Endothelial cell (in vitro differentiated cells): ENCODE results near the gene SYNDIG1. TPM values are rescaled to one million over a fixed set of nuclear protein-coding genes. Genes with fewer than 3 reads are reported as not detected.

Experiments
- DNase-seq: peaks from one replicate; pipeline ENCODE4 v3.0.0; 2021; ENCODE audit warnings: low spot score
- H3K27ac Mint-ChIP-seq: one replicate; pipeline ENCODE4 v1.8.0; 2021; ENCODE audit warnings: mixed read lengths, inconsistent platforms; ENCODE audit not compliant: unreplicated experiment
- H3K27me3 Mint-ChIP-seq: one replicate; pipeline ENCODE4 v1.8.0; 2021; ENCODE audit warnings: mild to moderate bottlenecking, moderate library complexity, mixed read lengths, inconsistent platforms; ENCODE audit not compliant: unreplicated experiment
- H3K36me3 Mint-ChIP-seq: one replicate; pipeline ENCODE4 v1.8.0; 2021; ENCODE audit warnings: mild to moderate bottlenecking, low read depth, mixed read lengths, inconsistent platforms; ENCODE audit not compliant: unreplicated experiment
- H3K4me1 Mint-ChIP-seq: one replicate; pipeline ENCODE4 v1.8.0; 2021; ENCODE audit warnings: mild to moderate bottlenecking, mixed read lengths, inconsistent platforms; ENCODE audit not compliant: unreplicated experiment
- H3K4me3 Mint-ChIP-seq: one replicate; pipeline ENCODE4 v1.8.0; 2021; ENCODE audit warnings: mild to moderate bottlenecking, mixed read lengths, inconsistent platforms; ENCODE audit not compliant: unreplicated experiment
- H3K9me3 Mint-ChIP-seq: one replicate; pipeline ENCODE4 v1.8.0; 2021; ENCODE audit warnings: mixed read lengths, inconsistent platforms; ENCODE audit not compliant: unreplicated experiment
- CTCF ChIP-seq: fragments of 200-600 bp; sonication (generic); IDR thresholded peaks from one replicate; pipeline ENCODE4 v1.5.0; 2021; ENCODE audit warnings: antibody characterized with exemption; ENCODE audit not compliant: unreplicated experiment
- total RNA-seq: library from RNA; stranded (reverse); fragmentation: NEBNext Ultra II Directional; extraction: Animal tissue kit (Norgen Biotek cat#: 25700); gene quantifications from one replicate; pipeline ENCODE4 v1.2.1, GENCODE V29; 2021; ENCODE audit not compliant: unreplicated experiment

The SYNDIG1 gene
- total RNA-seq, 1 donor from 2014 or later, result 8.1 TPM

GRCh38 chr20:24491041-24491756 lies 21.8 kb downstream of the SYNDIG1 start:
- no peak for TF ChIP-seq CTCF
- H3K4me3 Mint-ChIP-seq, result no peak overlapping the region
- no peak for DNase-seq

GRCh38 chr20:24492031-24492607 lies 22.7 kb downstream of the SYNDIG1 start:
- no peak for TF ChIP-seq CTCF
- no peak for DNase-seq
- Mint-ChIP-seq H3K27ac (no peak overlapping the region), H3K36me3 (peaks cover 16% of the 10 kb centered on the region), H3K4me3 (no peak overlapping the region), H3K9me3 (no peaks in the 10 kb centered on the region), H3K27me3 (peaks cover 3% of the 10 kb centered on the region), H3K4me1 (peaks cover 12% of the 10 kb centered on the region)

More at GRCh38 chr20:24491041-24491756, 21.8 kb downstream of the SYNDIG1 start:
- peaks cover 3% of the 10 kb centered on the region for H3K27me3 Mint-ChIP-seq
- no peak overlapping the region for H3K27ac Mint-ChIP-seq
- H3K9me3 Mint-ChIP-seq, result no peaks in the 10 kb centered on the region
- peaks cover 14% of the 10 kb centered on the region for H3K36me3 Mint-ChIP-seq
- peaks cover 12% of the 10 kb centered on the region for H3K4me1 Mint-ChIP-seq

- no peak overlapping the region for H3K4me3 Mint-ChIP-seq
- no peak for TF ChIP-seq CTCF
- H3K9me3 Mint-ChIP-seq, result no peaks in the 10 kb centered on the region
- H3K4me1 Mint-ChIP-seq, result peaks cover 12% of the 10 kb centered on the region
- H3K36me3 Mint-ChIP-seq, result peaks cover 16% of the 10 kb centered on the region
- H3K27me3 Mint-ChIP-seq, result peaks cover 3% of the 10 kb centered on the region
- no peak overlapping the region for H3K27ac Mint-ChIP-seq
- DNase-seq, result no peak
Measured at GRCh38 chr20:24492698-24493097, 23.3 kb downstream of the SYNDIG1 start.

- TF ChIP-seq CTCF, result no peak
- Mint-ChIP-seq H3K9me3 (no peaks in the 10 kb centered on the region), H3K4me3 (no peak overlapping the region), H3K36me3 (peaks cover 13% of the 10 kb centered on the region), H3K27me3 (peaks cover 3% of the 10 kb centered on the region), H3K27ac (no peak overlapping the region), H3K4me1 (peaks cover 12% of the 10 kb centered on the region)
- no peak for DNase-seq
Measured at GRCh38 chr20:24493181-24493580, 23.8 kb downstream of the SYNDIG1 start.
